Sigmoid colon (tissue), 4 donors: ENCODE results near the gene OTOF.

Experiments
- EP300 ChIP-seq, 4 donors: sonication (generic); formaldehyde crosslinking; IDR thresholded peaks; one replicate each; pipeline ENCODE4 v1.6.1; 2017; ENCODE audit warnings: antibody characterized with exemption in 4 of 4
- POLR2A ChIP-seq, 2 donors: fragments of 450-650 bp; IDR thresholded peaks; one replicate each; pipeline ENCODE4 v1.6.1; 2016; ENCODE audit warnings: antibody characterized with exemption in 2 of 2, mild to moderate bottlenecking in 2 of 2, moderate library complexity in 2 of 2
- POLR2AphosphoS5 ChIP-seq, 4 donors: sonication (generic); formaldehyde crosslinking; IDR thresholded peaks; one replicate each; pipeline ENCODE4 v1.6.1; 2017; ENCODE audit warnings: antibody characterized with exemption in 4 of 4
- TF ChIP-seq, protein P1 (sequence below), 4 experiments: fragments of 450-650 bp in 3 of 4; fragments of 200-600 bp in 1 of 4; IDR thresholded peaks; one replicate each; pipeline ENCODE4 v1.5.1; 2016 to 2019; ENCODE audit warnings: antibody characterized with exemption in 4 of 4, mild to moderate bottlenecking in 3 of 4, moderate library complexity in 2 of 4

DNA sequence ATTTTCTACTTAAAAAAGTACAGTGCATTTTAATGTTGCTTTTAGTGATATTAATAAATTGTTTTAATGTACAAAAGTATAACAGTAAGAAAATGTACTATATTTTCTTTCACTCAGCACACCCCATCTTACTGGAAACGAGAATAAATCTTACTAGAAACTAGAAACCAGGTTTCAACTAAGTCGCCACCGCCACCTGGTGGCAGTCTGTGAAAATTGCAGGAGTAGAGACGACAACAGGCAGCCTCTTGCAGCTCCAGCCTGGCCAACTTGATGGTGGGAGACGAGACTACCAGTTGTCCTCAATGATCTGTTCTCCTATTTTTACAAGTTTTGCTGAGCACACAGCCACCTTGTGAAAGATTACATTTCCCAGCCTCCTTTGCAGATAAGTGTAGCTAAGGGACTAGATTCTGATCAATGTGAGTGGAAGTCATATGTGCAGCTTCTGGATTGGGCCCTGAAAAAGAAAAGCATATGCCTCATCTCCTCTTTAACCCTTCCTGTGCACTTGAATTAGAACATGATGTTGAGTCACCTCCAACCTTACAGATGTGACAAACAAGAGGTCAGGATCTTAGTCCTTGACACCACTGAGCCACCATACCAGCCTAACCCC, 8.7 kb downstream of the OTOF start:
- no peak for TF ChIP-seq POLR2A (IDR thresholded peaks at IDR 0.05)
- TF ChIP-seq POLR2AphosphoS5 (IDR thresholded peaks at IDR 0.05), result no peak
- TF ChIP-seq, protein P1, sequence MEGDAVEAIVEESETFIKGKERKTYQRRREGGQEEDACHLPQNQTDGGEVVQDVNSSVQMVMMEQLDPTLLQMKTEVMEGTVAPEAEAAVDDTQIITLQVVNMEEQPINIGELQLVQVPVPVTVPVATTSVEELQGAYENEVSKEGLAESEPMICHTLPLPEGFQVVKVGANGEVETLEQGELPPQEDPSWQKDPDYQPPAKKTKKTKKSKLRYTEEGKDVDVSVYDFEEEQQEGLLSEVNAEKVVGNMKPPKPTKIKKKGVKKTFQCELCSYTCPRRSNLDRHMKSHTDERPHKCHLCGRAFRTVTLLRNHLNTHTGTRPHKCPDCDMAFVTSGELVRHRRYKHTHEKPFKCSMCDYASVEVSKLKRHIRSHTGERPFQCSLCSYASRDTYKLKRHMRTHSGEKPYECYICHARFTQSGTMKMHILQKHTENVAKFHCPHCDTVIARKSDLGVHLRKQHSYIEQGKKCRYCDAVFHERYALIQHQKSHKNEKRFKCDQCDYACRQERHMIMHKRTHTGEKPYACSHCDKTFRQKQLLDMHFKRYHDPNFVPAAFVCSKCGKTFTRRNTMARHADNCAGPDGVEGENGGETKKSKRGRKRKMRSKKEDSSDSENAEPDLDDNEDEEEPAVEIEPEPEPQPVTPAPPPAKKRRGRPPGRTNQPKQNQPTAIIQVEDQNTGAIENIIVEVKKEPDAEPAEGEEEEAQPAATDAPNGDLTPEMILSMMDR (IDR thresholded peaks at IDR 0.05), result peak in 2 of 4 experiments; percentile 25
- no peak for TF ChIP-seq EP300 (IDR thresholded peaks at IDR 0.05)
